ENCODE results near the gene CMKLR1.

DNA sequence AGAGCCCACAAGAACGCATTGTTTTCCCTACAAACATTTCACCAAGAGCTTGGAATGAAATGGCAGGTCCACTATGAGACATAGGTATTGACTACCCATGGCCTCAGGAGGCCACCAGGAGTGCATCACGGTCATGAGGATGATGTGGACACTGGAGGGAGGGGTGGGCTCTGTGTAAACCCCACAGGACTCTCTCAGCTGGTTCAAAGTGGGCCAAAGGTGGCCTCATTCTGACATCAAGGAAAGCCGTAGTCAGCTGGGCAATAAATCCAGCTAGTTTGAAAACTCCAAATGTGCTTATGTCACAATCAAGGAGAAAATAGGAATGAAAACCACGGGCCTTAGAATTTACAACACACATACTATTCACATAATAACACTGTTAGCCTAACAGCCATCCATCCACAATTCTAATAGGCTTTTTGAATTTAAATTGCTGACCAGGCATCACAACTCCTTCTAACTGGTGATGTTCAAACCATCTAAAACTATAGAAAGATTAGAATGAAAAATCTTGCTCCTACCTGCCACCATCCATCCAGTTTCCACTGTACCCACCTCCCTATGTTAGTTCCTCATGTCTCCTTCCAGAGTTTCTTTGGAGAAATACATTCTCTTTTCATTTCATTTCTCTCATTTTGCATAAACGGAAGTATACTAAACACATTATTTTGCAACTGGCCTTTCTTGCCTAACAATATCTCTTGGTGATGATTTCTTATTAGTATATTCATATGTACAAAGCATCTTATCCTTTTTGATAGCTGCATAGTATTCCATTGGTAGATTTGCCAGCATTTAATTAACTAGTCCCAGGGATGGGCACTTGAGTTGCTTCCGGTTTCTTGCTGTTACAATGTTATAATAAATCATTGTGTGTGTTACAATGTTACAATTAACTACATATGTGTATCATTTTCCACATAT, 21.5 kb downstream of the CMKLR1 start:
- TF ChIP-seq, protein P1, sequence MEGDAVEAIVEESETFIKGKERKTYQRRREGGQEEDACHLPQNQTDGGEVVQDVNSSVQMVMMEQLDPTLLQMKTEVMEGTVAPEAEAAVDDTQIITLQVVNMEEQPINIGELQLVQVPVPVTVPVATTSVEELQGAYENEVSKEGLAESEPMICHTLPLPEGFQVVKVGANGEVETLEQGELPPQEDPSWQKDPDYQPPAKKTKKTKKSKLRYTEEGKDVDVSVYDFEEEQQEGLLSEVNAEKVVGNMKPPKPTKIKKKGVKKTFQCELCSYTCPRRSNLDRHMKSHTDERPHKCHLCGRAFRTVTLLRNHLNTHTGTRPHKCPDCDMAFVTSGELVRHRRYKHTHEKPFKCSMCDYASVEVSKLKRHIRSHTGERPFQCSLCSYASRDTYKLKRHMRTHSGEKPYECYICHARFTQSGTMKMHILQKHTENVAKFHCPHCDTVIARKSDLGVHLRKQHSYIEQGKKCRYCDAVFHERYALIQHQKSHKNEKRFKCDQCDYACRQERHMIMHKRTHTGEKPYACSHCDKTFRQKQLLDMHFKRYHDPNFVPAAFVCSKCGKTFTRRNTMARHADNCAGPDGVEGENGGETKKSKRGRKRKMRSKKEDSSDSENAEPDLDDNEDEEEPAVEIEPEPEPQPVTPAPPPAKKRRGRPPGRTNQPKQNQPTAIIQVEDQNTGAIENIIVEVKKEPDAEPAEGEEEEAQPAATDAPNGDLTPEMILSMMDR (IDR thresholded peaks at IDR 0.05 in 2 of 3, conservative IDR thresholded peaks at IDR 0.05 in 1 of 3; ENCODE audit: borderline replicate concordance in 1 of 3, insufficient read depth in 1 of 3, low read depth in 2 of 3, low read length in 2 of 3), result no peak
- no peak for TF ChIP-seq POLR2AphosphoS5 (IDR thresholded peaks at IDR 0.05; ENCODE audit: low read depth, low read length)
- no peak for TF ChIP-seq ZBTB33 (IDR thresholded peaks at IDR 0.05; ENCODE audit: extremely low read depth, insufficient replicate concordance, low read length)
- no peak for TF ChIP-seq ATF3 (IDR thresholded peaks at IDR 0.05)
- no peak for TF ChIP-seq SIN3A (IDR thresholded peaks at IDR 0.05; ENCODE audit: low read depth)
- no peak for TF ChIP-seq RAD21 (IDR thresholded peaks at IDR 0.05; ENCODE audit: low read depth)
- TF ChIP-seq REST (IDR thresholded peaks at IDR 0.05; ENCODE audit: low read depth), result no peak
- TF ChIP-seq SRF (IDR thresholded peaks at IDR 0.05; ENCODE audit: low read depth), result no peak
